Measurements from ENCODE around the gene ZBTB14. TPM values are rescaled to one million over a fixed set of nuclear protein-coding genes. Genes with fewer than 3 reads are reported as not detected.

Gene ZBTB14
- total RNA-seq, 4 donors from 2014 or later = 6.8 to 18.8 (median 10.9) TPM

DNA sequence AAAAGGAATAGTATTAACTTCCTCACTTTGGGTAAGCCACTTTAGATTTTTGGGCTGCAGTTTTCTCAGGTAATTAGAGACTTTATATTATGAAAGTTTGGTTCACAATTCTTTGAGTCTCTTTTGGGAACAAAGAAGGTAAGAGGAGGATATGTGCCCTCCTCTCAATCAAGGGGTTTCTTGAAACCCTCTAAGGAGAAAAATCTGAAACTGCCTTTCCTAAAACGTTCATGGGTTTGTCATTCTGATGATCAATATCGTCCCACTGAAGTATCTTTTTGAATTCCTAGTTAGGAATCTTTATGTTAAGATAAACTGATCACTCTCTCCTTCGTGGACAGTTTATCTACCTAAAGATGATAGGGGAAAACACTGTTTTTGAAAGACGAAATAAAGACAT, 56.1 kb downstream of the ZBTB14 start:
- DNase-seq (ENCODE audit: low spot score) (no peak), ATAC-seq (ENCODE audit: low FRiP score) (no peak)
- TF ChIP-seq, protein P1, sequence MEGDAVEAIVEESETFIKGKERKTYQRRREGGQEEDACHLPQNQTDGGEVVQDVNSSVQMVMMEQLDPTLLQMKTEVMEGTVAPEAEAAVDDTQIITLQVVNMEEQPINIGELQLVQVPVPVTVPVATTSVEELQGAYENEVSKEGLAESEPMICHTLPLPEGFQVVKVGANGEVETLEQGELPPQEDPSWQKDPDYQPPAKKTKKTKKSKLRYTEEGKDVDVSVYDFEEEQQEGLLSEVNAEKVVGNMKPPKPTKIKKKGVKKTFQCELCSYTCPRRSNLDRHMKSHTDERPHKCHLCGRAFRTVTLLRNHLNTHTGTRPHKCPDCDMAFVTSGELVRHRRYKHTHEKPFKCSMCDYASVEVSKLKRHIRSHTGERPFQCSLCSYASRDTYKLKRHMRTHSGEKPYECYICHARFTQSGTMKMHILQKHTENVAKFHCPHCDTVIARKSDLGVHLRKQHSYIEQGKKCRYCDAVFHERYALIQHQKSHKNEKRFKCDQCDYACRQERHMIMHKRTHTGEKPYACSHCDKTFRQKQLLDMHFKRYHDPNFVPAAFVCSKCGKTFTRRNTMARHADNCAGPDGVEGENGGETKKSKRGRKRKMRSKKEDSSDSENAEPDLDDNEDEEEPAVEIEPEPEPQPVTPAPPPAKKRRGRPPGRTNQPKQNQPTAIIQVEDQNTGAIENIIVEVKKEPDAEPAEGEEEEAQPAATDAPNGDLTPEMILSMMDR (IDR thresholded peaks at IDR 0.05) = no peak

Other genes with a start within 250 kb of the ZBTB14 start
- gene AKAIN1, start 98.5 kb downstream of the ZBTB14 start, total RNA-seq = not detected
- gene EPB41L3, start 248.3 kb upstream of the ZBTB14 start, total RNA-seq = 100 to 1,000 TPM; 138 to 319 (median 184) TPM